HG02610 (cell line): Measurements from ENCODE around the gene MMP24.
"Not testable (repeated sequence)": the region's sequence is repeated elsewhere in the genome, so short reads cannot be mapped to it uniquely, and the experiment has no call there.

Source experiments
- ATAC-seq: cut with Tn5 transposase; IDR thresholded peaks from one replicate; pipeline ENCODE4 v1.9.1; 2021; ENCODE audit warnings: mild to moderate bottlenecking, moderate library complexity; ENCODE audit not compliant: unreplicated experiment

MMP24 gene

DNA sequence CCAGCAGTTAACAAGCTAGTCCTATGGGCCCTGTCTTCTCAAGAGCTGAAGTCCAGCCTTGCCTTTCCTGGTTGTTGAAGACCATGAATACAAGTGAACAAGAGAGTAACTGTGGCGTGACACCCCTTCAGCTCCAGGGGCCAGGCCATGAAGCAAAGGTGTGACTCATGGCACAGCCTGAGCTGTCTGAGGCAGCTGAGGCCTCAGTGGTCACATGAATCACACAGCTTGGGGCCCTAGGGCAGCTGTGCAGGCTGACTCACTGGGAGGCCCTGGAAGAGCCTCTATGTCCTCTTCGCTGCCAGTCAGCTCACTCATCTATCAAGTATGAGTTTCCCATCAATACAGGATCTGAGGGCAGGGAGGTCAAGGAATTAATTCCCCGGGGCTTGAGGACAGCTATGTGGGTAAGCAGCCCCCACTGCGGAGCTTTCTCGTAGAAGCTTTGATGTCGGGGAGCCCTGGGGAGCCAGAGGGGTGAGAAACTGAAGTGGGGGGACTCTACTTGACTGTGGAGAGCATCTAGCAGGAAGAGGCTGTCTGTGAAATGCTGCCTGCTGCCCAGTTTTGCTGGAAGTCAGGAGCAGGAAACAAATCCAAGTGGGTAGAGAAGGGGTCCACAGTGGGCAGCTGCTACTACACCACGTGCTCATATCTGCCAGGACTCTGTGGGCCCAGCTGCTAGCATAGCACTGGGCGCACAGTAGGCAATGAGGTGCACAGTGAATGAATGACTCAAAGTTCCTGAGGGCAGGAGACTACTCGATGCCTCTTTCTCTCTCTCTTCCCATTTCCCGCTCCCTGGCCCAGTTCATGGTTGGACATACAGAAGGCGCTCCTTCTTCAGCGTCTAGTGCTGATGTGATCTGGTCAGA, 79.4 kb downstream of the MMP24 start:
- ATAC-seq = no peak

DNA sequence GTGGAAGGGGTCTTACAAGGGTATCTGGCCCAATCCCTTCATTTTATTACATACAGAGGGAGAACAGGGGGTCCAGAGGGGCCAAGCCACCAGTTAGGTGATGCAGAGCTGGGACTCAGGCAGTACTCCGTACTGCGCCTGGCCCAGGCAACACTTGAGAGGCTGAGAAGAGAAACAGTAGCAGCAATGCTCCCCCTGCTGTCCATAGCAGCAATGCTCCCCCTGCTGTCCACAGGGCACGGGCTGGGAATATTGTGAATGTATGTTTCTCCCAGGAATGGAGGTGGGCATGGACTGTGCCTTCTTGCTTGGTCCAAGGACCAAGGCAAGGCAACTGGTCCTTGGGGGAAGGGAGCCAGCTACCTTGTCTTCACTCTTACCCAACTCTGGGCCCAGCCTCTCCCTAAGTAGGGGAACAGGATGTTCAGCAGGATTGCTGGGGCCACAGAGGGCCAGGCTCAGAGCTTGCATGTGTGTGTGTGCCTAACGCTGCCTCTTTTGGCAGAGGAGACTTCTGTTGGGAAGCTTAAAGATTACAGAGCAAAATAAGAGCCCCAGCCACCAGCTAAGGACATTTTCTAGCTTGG, 80.5 kb downstream of the MMP24 start:
- ATAC-seq = no peak

DNA sequence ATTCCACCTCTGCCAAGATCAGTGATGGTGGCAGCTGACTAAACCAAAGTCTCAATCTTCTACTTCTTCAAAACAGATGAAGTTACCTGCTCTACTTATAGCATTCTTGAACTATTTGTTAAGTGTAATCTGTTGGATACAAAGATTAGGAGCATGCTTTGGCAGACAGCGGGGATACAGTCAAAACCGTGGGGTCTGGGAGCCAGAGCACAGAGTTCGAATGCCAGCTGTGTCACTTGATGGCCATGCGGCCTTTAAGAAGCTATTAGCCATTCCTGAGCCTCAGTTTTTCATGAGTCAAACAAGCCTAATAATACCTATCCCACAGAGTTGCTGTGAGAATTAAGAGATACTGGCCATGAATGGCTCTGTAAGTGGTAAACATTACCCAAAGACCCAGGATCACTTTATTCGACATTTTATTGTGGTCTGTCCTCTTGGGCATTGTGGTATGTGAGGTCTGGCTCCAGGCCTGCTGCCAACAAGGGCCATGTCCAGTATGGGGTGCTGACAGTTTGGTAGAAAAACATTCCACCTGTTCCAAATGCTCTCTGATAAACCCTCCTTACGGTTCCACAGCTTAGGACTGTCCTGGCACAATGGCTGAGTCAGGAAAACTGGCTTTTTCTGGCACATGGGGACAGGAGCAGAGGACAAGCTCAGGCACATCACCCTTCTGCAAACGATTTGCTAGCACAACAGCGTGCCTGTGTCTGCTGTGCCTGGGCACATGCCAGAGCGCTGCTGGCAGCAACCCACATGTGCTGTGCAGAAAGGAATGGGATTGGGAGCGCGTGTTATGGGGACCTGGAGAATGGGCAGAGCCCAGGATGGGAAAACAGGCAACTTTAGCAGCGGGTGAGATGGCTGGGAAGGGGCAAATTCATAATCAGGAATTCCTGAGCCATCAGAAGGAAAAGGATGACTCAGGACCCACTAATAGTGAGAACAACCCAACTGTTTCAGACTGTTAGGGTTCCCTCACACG, 81.5 kb downstream of the MMP24 start:
- no peak for ATAC-seq

DNA sequence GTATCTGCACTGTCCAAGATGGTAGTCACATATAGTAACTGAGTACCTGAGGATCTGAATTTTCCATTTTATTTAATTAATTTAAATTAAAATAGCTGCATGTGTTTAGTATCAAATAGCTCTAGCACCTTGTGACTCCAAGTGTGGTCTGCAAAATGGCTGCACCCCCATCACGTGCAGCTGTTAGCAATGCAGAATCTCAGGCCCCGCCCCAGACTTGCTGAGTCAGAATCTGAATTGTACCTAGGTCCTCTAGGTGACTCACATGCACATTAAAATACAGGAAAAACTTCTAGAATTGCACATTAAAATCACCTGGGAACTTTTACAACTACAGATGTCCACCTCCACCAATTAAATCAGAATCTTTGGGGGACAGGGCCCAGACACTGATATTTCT, 84.9 kb downstream of the MMP24 start:
- no peak for ATAC-seq

DNA sequence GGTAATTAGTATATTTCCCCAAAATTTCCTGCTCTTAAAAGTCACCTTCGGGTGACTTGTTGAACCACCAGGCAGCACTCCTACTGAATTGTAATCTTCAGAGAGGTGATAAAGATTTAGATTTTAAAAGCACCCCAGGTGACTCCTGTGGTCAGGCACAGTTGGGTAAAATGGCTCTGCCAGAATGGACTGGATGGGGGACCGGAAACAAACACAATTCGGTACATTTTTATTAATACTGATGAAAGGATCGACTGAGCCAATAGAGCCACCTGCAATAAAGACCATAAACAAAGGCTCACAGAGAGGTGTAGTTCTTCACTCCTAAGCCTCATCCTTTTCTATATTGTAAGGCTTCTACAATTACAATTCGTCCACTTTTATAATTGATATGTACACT, 85.3 kb downstream of the MMP24 start:
- no peak for ATAC-seq

DNA sequence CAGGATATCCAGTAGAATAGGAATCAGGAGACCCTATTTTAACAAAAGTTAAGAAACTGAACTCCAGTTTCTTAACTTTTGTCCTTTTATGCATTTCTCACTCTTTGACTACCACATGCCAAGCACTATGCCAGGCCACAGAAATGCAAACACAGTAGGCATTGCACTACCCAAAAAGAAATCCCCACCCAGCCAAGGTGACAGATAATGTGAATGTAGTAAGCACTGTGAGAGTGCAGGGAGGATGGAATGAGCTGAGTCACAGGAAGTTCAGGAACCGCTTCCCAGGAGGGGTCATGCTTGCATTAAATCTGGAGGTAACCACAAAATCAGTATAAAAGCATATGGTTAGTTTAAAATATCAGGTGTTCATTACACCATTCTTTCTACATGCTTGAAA, 85.8 kb downstream of the MMP24 start:
- no peak for ATAC-seq

DNA sequence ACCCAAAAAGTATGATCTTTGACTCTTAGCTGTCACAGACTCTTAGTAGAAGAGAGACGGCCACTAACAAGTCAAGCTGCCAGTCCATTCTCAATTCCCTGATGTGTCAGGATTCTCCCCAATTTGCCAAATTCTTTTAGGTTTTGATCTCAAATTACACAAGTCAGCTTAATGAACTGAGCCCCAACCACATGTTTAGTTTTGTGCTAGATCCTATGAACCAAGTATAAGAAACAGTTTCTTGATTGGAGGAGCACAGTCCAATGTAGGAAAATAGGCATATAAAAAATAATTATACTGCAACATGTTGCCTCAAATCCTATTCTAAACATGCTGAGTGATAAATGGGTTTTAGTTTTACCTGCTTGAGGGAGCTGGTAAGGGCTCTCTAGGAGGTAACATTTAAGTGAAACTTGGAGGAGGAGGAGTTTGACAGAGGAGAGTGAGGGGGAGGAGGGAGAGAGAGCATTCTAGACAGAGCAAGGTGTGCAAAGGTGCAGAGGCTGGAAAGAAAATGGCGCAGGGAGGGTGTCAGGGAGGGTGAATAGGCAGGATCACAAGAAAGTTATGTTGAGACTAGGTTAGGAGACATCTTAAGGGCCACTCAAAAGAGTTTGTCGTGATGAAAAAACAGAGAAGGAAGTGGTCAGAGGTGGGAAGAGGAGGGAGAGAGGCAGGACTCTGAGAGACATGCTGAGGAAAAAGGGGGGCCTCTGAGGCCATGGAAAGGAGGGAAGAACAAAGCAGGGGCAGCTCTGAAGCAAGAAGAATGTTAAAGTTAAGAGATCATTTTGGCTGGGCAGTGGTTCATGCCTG, 88.5 kb downstream of the MMP24 start:
- ATAC-seq = no peak

DNA sequence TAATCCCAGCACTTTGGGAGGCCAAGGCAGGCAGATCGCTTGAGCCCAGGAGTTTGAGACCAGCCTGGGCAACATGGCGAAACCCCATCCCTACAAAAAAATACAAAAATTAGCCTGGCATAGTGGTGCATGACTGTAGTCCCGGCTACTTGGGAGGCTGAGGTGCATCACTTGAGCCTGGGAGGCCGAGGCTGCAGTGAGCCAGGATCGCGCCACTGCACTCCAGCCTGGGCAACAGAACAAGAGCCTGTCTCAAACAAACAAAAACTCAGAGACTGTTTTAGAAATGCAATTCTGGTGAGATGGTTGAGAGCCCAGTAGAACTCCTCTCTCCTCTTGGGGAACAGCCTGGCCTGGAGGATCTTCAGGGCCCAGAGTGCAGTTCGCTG, 89.1 kb downstream of the MMP24 start:
- ATAC-seq = not testable (repeated sequence)

DNA sequence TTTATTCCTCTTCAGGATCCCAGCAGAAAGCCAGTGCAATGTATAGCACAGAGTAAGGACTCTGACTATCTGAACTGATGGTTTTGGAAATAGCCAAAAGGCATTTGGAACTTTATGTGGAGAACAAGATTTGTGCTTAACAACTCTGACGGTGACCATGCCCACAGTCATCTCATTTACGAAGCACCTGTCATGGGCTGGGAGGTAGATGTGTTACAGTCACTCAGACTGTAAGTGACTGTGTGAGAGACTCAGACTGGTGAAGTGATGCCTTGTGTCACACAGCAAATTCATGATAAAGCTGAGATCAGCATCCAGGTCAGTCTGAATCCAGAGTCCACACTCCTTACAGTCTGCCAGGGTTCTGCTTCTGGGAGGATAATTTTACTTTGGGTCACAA, 89.6 kb downstream of the MMP24 start:
- no peak for ATAC-seq

DNA sequence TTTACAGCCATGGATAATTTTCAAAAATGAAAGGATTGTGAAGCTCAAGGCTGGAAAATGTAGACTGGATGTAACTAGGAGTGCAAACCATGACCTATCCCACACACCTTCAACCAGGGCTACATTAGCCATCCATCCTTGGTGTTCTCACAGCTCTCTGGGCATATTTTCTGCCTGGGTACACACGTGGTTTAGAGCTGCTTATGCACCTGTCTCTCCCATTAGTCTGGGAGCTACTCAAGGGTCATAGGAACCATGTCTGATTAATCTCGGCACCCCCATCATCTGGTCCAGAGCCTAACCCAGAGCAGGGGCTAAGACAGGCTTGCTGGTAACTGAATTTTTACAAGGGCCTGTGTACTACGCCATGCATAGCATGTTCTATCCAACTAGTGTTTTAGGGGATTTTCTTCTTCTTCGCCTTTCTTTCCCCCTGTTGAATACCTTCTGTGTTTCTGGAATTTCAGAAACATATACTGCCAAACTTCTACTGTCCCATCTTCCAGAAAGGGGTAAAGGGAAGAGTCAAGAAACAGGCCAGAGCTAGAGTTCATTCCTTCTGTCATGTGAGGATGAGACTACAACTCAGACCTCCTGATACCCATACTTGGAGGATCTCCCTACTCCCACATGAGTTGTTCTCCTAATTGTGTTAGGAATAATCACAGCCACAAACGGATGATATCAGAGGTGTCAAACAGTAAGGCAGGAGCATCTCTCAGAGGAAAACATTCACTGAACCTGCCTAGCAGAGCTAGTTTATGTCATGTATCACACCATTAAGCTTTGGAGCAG, 91.1 kb downstream of the MMP24 start:
- no peak for ATAC-seq

DNA sequence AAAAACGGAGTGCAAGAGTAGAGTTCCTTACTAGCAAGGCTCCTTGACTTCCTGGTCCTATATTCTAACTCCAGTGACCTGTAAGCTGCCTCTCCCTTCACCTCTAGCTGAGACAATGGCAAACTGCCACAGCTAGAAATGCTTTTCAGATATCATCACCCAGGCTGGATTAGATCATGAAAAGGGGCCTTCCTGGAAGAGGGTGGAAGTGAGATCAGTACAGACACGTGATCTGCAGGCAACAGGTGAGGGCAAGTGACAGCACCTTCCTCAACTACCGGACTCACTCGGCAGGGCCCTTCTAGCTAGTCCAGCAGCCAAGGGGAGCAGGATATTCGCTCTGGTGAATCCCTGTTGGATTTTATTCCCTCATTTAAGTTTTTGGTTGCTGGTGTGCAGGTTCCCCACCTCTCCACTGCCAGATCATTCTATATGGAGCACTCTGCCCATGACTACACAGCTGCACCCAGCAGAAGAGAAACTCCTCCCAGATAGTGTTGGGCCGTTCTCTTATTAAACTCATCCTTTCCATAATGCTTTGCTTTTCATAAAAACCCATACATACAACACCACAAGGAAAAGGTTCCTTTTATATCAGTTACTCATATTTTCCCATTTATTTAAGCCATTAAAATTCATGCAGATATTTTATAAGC, 92.1 kb downstream of the MMP24 start:
- ATAC-seq = no peak

DNA sequence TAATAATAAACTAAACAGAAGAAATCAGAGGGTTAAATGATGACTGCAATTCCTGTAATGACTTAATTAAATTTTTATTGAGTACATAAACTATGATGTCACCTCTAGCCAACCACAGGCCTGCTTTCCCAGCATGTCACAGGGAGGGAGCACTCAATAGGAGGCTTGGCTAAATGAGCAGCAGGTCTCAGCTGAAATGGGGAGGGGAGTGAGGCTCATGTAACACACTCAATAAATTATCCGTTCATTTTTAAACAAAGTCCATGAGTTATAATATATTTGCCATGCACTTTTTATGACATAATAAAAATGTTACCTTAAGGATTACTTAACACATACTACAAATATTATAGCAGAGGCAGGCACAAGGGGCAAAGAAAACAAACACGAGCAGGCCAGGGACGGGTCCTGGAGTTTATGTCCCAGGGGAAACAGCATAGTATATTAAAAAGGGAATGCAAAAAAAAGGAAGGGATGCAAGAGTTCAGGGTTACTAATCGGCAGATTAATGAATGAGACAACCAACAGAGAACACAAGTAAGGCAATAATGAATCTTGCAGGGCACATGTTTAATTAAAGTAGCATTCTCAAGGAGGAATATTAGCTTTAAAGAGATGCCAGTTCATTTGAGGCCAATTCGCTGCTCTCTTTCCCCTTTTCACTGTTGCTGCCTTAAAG, 92.8 kb downstream of the MMP24 start:
- ATAC-seq = no peak

DNA sequence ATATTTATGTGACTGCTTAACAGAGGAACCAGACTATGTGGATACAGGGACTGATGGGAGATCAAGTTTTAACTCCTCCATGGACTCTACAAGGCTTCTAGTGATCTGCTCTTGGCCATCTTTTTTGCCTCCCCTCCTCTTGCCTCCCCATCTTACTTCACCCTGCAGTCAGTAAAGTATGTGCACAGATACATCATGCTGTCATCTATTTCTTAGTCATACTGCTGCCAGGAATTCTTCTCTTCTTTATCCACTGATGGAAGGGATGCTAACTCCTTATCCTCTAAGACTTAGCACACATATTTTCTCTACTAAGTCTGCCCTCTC, 93.3 kb downstream of the MMP24 start:
- no peak for ATAC-seq

DNA sequence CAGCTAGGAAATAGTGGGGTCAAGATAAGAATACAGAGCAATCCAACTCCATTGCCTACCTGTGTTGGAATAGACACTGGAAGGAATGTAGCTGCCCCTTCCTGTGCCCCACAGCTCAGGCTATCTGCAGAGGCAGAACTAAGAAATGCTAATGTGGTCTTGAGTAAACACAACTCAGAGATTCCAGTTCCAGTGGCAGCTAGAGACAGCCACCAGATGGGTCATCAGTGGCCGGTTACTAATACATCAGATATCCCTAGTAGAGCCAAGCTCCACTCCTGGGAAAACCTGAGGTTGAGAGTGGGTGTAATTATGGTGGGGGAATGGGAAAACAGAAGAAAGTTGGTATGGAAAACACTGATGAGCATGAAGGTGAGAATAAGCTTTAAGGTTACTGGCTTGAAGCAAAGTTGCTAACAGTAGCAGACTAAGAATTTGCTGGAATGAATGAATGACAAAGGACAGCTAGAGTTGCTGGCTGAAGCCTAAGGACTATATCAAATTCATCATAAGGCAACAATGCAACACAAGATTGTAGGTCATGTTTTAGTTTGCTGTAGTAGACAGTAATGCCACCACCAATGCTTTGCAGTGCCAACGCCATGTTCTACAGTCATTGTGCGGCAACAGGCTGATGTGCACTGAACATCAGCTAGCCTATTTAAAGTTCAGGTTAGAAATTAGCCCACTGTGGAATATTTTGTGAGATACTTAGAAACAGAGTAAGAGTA, 94.1 kb downstream of the MMP24 start:
- ATAC-seq = no peak

DNA sequence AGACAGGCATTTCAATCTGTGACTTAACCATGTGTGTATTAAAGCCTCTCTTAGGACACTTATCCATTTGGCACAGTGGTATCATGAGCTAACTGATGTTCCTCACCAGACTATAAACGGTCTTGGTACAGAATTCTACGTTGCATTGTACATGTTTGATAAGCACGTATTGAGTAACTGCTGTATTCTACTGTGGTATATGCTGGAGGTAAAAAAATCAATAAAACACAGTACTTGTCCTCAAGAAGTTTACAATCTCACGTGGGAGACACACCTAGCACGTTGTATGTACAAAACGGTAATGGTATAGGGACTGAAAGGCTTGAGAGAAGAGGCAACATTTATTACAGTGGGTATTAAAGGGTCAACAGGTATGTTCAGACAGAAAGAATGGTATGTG, 98.9 kb downstream of the MMP24 start:
- no peak for ATAC-seq

DNA sequence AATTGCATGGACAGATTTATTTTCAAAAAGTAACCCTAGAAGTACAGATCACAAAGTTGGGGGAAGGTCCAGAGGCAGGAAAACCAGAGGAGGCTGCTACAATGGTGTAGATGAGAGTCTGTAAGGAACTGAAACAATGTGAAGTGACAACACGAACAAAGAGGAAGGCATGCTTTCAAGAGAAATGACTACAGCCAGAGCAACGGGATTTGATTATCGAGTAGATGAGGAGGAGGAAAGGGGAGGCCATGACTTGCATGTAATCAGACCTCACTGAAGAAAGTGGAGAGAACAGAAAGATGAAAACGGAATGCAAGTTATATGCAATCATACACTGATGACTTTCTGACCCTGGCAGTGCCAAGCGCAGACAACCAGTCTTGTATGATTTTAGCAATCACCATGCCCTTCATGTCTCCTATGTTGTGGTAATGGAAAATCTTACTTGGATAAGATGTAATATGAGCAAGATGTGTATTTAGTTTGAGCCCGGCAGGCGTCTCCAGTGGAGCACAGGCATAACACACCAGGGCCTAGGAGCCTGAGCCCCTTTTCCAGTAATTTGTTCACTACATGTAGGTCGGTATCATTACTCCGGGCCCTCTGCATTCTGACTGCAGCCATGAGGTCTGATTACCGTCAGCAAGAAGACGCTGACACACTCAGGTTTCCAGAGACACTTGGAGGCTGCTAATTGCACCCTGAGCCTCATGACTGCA, 99.7 kb downstream of the MMP24 start:
- ATAC-seq = no peak
